Right hindlimb (tissue), 1 donor: ENCODE data around the gene MTSS2.

Experiments used
- DNase-seq: peaks from one replicate; pipeline ENCODE4 v3.0.0-alpha.2; 2018

MTSS2 gene

DNA sequence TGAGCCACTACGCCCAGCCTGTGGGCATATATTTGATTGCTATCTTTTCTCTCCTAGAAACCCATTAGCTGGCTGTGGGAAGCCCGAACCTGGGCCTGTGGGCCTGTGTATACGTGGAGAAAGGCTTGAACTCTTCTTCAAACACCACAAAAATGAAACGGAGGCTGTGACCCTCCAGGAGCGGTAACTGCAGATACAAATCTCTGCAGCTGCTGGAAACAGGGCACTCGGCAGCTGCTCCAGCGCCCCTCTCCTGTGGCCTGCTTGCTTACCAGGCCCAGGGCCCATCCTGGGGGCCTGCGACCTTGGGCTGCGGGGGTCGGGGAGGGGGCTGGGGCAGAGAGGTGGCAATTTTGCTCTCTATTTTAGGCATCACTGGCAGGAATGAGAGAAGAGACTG, 28.0 kb upstream of the MTSS2 start:
- DNase-seq: no peak

DNA sequence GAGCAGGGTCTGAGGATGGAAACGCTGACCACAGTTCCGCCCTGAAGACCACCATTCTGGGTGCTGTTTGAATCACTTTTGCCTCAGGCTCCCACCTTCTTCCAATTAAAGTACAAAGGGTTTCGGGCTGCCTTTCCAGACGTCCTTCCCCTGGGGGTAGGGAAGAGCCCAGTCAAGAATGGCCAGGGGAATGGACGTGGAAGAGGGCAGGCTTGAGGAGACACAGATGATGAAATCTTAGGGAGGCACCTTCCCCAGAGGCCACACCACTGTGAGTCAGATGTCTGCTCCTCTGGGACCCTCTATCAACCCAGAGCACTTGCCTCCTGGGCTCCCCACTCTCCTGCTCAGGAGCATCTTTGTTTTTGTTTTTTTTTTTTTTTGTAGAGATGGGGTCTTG, 27.5 kb upstream of the MTSS2 start:
- DNase-seq: no peak

DNA sequence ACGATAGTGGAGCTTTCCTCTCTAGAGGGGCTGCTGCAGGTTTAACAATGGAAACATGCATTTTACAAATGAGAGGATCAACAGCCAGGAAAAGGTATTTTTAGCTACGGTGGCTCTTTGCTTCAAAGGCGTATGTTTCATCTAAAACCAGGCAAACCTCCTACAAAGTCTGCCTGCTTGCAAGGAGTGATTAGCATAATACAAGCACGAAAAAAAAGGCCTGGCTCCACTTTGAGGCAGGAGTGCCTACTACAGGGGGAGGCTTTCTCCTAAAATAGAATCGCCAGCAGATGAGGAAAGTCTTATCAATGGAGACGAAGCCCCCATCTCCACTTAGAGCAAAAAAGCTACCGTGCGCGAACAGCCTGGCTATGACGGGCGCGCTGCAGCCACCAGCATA, 27.1 kb upstream of the MTSS2 start:
- DNase-seq: no peak

DNA sequence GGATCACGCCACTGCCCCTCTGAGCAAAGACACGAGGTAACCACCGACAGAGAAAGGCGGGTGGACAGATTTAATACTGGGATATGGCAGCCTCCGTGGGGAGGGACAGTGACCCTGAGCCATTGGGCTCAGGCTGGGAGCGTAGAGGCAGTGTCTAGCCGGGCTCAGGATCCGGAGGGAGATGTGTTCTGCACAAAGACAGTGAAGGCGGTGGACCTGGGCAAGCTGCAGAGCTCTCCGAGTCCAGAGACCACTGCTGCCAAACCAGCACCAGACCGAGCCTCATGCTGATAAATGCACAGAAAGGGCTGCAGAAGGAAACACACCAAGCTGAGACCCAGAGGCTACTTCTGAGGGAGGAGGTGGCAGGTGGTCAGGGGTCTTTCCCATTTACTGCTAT, 26.5 kb upstream of the MTSS2 start:
- no peak for DNase-seq

DNA sequence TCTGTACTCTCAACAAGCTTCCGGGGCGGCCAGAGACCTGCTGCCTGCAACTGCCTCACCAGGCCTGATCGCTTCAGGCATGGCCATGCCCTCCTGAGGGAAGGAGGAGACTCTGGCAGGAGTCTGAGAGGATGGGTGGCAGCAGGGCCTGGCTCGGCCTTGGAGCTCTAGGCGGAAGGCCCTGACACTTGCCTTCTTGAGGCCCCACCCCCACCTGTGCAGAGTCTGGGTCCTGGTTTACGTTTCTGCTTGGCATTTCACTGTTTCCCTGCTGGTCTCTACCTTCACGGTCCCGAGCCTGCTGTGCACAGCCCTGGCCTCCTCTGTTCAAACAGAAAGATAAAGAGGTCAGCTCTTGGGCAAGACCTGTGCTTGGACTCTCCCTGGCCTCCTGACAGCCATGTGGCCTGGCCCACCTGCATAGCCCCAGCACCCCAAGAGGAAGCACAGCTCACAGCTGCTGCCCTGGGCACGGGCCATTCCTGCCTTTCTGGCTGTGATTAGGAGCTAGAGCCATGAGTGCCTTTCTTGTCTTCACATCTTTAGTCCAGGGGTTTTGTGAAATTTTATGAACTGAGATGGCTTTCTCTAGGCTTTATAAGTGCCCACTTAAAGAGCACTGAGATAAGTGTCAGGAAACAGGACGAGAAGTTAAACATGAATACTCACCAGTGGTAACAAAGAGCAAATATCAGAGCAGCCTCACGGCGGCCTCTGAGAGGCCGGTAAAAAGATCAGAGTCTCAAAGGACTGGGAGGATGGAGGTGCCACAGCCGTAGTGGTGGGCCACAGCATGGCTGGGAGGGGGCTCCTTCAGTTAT, 25.6 kb upstream of the MTSS2 start:
- DNase-seq: no peak

DNA sequence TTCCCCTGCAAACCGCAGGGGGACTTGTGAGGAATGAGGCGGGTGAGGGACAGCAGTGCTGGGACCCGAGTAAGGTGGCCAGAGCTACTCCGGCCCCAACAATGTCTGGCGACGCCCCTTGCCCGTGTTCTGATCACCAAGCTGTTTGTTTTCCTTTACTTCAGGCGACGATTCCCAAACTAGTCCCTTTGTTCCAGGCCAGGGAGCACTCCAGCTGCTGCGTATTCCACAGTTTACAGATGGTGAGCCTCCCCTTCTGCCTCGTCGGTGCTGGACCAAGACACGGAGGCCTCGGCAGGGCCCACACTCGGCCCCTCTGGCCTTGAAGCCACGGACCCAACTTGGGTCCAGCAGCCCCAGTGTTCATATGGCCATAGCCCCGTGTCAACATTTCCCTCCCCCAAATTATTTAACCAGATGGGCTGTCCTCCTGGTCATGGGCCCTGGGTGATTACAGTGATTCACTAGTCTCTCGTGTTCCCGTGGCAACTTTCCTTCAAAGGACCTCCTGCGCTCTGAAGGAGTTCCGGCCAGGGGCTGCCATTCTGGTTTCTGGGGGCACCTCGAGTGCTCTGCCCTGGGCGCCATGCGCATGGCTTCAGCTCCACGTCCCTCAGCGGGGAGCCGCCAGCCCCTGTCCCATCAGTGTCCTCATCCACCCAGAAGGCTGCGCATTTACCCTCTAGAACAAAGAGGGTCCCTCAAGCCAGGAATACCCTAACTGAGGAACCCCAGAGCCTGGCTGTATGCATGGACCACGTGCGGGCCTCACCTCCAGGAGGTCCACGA, 24.8 kb upstream of the MTSS2 start:
- no peak for DNase-seq

DNA sequence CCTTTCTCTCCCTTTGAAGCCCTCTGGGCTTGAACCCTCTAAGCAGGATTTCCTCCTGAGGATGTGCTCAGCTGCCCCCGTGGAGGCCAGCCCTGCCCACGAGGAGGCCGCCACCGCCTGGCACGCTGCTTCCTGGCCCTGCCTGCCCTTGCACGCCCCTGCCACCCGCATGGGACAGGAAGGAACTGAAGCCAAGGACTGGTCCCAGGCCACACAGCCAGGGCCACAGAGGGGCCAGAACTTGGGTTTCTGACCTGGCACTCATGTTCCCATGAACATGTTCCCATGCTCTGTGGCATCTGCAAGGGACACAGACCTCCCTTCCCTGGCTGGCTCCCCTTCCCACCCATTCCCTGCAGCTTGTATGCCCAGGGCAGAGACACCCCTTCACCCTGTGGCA, 24.1 kb upstream of the MTSS2 start:
- DNase-seq: no peak

DNA sequence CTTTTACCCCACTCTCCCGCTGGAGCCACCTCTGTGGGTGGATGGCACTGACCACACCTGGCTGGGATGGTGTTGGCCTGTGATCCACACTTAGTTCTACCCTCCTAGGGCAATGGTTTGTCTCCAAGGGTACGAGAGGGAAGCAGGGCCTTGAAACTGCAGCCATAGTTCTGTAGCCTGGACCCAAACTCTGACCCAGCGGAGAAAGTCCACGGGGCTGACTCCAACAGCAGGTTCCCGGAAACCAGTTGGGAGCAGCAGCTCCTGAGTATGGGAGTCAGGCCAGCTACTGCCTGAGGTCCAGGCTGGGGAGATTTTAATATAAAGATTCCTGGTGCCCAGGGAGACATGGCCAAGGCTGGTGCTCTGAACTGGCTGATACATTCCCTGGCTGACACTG, 23.6 kb upstream of the MTSS2 start:
- DNase-seq: no peak

DNA sequence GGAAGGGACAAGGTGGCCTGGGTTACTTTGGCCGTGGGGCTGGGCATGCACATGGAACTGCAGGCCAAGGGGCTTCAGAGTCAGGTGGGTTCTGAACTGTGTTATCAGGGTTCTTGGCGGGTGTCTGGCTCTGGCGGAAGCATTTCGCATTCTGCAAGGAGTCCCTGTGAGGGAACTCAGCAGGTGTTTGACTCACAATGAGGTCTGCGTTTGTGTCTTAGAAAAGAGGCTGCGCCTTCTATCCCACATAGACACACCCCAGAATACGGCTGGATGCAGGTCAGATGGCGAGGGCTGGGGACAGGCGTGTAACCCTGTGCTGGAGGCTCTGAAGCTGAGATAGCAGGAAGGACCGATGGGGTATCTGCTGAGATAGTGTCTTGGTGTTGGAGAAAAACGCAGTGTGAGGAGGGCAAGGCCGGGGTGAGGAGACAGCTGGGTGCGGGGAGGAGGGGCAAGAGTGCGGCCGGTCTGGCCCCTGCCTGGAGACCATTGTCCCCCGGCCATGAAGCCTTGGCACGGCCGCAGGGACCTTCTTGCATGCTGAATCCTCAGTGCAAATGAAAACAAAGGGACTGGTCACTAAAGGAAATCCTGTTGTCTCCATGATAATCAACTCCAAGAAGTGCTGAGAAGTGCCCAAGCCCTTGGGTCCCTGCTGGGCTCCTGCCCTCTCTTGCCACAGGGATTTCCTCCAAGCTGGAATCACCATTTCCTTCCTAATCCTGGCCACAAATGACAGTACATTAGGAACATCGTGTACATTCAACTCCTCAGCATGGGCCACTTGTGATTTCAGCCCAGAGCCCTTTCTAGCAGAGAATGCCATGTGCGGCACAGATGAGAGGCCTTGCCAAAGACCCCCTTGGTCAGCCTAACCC, 22.8 kb upstream of the MTSS2 start:
- no peak for DNase-seq

DNA sequence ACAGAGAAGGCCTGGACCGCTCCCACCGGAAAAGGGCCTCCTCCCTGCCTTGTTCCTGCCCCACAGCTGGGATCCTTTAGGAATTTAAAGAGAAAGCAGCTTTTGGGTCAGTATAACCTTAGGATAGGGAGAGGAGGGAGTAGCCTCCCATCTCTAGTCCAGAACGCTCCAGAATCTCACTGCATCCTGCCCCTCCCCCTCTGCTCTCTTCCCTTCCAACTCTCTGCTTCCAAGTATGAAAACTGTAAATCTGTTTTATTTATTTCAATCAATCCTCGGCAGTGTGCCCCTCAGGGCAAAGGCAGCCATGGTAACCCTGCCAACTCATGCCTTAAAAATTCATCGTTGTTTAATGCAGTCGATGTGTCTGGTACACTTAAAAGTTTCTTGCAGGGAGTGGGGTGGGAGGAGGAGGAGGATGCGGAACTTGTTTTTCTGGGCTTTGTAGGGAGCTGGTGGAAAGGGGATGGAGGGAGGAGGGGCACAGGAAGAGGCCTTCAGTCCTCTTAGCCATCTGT, 21.2 kb upstream of the MTSS2 start:
- no peak for DNase-seq

DNA sequence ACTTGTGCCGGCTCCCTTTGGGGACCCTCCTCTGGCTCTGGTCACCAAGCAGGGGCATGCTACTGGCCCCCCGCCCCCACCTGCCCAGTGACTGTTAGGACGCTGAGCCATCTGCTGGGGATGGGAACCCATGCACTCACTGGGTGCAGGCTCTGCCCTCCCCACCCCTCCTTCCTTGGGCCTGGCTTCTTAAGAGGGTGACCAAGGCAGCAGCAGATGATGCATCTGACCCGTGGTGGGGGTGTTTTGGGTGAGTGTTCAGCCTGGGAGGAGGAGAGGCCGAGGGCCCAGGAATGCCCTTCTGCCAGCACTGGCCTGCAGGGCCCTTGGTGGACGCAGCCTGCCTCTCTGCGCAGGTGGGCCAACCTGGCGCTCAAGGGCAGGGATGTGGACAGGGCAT, 19.2 kb upstream of the MTSS2 start:
- DNase-seq: no peak

DNA sequence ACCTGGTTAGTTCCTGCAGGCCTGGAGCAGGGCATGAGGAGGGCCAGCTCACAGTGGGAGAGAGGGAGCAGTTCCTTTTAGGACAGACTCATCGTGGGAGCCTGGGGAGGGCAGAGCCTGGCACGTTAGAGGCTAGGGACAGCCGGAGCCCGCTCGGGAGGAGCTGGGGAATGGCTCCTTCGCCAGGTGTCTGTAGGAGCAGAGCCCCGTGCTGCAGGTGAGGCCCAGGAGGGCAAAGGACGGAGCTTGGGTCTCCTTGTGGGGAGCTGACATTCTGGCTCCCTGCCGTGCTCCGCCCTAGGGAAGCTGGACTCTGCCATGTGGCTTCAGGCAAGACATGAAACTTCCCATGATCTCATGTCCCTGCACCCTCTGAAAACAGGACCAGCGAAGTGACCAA, 18.7 kb upstream of the MTSS2 start:
- no peak for DNase-seq

DNA sequence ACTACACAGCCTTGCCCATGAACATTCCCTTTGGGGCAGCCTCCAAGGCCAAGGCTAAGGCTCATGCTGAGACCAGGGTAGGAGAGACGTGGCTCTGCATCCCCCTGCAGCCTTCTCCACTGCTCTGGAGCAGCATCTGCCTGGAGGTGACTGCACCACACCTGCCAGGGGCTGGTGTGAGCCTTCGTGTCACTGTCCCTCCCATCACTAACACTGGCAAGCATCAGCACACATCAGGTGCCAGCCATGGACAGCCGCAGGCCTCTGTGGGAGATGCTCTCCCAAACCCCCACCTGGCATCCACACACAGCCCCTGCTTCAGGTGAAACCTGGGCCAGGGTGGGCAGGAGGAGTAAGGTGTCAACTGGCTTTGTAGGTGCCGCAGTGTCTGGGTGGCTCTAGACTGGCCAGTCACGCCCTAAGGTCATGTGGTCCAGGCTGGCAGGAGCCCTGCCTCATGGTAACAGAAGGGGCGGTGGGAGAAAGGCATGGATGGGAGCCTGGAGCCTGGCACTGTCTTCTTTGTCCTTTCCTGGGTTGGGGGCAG, 18.1 kb upstream of the MTSS2 start:
- no peak for DNase-seq

DNA sequence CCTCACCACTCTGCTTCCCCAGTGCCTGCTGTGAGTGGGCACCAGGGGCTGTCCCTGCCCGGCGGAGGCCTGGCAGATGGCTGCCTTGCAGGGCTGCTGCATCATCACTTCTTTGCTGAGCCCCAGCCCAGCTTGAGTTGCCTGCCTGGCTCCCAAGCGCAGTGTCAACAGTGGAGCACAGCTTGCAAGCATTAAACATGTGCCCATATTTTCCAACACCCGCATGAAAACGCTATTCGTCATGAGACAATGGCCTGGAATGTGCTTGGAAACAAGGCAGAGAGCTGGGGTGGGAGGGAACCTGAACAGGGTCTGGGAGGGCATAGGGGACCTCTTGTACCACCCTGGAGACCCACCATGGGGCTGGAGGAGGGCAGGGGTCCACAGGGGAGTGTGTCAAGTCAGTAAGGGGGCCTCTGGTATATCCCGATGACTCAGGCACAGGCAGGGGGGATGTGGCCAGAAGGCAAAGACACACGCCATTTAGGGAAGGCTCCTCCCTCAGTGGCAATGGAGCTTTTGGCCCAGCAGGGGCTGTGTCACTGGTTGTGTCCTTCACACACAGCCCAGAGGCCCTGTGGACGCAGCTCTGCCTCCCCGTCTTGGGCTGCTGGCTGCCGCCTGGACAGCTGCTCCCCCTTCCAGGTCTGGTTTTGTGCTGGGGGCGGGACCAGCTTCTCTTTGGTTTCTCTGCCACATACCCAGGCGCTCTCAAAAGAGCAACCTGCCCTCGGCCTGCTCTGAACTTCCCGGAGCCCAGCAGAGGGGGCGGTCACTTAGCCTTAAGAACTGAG, 17.4 kb upstream of the MTSS2 start:
- DNase-seq: peak; percentile 83

DNA sequence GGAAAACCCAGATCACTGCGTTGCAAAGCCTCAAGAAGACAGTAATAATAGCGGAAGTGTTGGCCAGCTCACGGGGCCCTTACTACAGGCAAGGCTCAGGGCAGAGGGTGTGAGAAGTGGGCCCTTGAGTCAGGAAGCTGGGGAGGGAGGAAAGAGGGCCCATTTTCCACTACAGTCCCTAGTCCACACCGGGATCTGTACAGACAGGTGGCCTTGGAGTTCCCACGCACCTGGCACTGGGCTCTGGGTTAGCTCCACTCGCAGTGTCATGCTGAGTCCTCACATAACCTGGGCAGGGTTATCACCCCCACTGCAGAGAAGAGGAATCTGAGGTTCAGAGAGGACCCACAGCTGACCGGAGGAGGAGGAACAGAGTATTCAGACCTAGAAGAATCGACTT, 16.8 kb upstream of the MTSS2 start:
- no peak for DNase-seq

DNA sequence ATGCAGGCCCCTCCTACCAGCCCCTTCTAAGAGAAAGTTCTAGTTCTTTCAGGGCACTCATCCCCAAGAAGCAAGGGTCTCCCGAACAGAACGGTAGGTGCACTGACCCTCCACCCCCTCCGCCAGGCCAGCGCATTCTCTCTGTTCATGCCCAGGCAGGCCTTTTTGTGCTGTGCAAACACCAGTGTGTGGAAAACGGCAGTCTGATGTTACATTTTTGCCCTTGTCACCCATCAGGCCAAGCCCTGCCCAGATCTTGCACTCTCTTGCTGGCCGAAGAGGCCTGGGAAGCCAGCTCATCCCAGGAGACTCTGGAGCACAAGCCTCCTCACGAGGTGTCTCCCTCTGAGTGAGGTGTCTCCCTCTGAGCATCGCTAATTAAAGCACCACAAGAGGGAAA, 16.1 kb upstream of the MTSS2 start:
- DNase-seq: no peak

DNA sequence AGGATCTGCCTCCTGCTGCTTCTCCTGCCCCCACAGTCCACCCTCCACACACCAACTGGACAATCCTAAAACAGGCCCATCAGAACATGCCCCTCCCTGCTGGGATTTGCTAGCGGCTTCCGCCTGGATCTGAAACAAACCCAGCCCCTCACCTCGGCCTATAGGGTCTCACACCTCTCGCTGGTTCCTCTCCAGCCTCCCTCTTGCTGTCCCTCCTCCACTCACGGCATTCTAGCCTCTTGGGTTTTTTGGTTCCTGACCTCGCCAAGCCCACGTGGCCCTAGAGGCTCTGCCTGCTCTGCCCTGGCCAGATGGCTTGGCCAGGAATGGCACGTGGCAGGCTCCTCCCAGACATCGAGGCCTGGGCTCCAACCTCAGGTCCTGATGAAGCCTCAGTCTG, 15.7 kb upstream of the MTSS2 start:
- no peak for DNase-seq

DNA sequence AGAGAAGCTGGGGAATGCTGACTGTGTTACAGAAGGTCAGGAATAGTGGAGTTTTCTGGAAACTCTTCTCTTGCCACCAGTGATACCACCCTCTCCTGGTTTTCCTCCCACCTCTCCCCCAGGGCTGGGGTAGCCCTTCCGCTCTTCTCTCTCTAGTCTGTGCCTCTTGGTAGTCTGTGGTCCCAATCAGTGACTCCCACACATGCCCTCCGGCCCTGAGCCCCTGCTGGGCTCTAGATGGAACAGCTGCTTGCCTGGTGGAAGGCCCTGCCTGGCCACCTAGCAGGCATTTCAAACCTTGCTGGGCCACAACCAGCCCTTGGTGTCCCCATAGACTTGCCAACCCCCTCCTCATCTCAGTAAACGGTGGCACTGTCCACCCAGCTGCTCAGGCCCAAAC, 15.2 kb upstream of the MTSS2 start:
- DNase-seq: no peak

DNA sequence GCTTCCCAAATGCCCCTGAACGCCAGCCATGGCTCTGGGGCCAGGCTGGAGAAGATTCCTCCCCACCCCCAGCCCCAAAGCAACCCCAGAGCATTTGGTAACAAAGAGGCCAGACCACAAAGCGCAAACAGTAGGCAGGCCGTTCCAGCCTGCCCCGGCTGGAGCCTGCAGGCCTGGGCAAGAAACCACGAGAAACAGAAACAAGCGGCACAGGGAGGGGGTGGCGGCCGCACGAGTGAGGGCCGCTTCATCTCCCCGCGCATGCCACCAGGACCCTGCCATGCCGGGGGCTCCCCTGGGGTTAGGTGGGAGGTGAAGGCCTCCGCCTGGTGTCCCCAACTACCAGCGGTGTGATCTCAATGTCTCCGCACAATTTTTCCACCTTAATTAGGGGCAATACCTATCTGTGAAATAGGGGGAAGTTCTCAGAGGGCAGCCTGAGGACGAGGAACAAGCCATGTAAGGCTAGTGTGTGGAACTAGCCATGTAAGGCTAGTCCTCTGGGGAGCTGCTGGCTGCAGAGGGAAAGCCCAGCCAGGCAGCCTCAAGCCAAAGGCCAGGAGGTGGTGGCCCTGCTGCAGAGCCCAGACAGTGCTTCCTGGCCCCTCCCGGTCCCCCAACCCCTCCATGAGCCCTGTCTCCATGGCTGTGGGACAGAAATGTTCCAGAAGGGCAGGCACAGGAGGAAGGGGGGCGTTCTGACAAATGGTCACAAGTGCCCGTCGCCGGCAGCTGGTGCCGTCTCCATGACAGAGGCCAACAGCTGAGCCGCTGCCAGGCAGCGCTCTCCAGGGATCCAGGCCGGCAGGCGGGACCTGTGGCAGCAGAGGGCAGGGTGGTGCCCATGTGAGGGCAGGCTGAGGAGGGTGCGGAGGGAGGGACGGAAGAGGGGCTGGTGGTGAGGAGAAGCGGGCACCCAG, 14.5 kb upstream of the MTSS2 start:
- peak; percentile 85 for DNase-seq

DNA sequence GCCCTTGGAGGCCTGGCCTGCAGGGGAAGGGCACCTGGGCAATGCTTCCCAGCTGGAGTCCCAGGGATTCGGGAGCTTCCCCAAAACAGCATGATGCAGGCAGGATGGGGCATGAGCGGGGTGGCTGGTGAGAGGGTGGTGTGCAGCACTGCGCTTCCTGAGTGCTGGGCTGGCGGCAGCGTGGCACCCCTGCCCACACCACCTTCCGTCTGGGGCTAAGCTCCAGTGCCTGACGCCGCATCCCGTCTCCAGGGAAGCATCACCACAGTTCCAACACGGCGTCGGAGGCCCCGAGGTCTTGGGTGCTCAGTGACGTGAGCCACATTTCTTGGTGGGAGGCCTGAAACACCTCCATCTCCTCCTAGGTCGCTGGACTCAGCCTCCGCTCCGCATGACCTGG, 13.8 kb upstream of the MTSS2 start:
- DNase-seq: no peak

DNA sequence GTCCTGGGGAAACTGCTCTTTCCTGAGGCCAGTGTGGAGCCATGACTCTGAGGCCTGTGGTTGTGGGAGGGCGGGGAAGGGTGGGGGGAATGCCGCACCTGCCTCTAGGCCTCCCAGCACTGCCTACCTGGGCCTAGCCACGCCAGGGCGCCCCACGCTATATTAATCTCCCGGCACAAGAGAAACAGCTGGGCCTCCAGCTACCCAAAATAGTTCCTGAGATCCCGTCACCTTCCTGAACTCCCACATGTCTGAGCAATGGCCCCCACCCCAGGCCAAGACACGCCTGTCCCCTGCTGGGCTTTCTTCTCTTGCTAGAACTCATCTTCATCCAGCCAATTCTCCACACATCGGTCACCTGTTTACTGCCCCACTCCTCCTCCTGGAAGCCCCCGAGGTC, 13.0 kb upstream of the MTSS2 start:
- DNase-seq: no peak
